BE2C (cell line): ENCODE measurements around the gene SMAP1.

Source experiments
- DNase-seq: peaks from one replicate; pipeline ENCODE4 v3.0.0-alpha.2; 2020
- H3K27me3 ChIP-seq: fragments of 250-450 bp; sonication (Bioruptor Pico); 2 replicates; pipeline ENCODE4 v1.5.1; 2020; ENCODE audit warnings: mild to moderate bottlenecking
- H3K36me3 ChIP-seq: fragments of 250-450 bp; sonication (Bioruptor Pico); 2 replicates; pipeline ENCODE4 v1.5.1; 2020; ENCODE audit warnings: mild to moderate bottlenecking
- H3K4me1 ChIP-seq: fragments of 250-450 bp; sonication (Bioruptor Pico); 2 replicates; pipeline ENCODE4 v1.5.1; 2020
- H3K4me3 ChIP-seq: 2 replicates; pipeline ENCODE4 v1.5.1; 2011; ENCODE audit warnings: low read depth, low read length
- H3K9me3 ChIP-seq: fragments of 250-450 bp; sonication (Bioruptor Pico); 2 replicates; pipeline ENCODE4 v1.5.1; 2020
- CTCF ChIP-seq: IDR thresholded peaks from 2 replicates; pipeline ENCODE4 v1.5.1; 2012; ENCODE audit warnings: mild to moderate bottlenecking, low read depth, low read length

The SMAP1 gene

GRCh38 chr6:70849348-70850069 is 181.8 kb downstream of the SMAP1 start:
- peaks cover 4% of the 10 kb centered on the region for H3K4me1 ChIP-seq
- no peak for TF ChIP-seq CTCF
- H3K9me3 ChIP-seq = no peaks in the 10 kb centered on the region
- no peak overlapping the region for H3K4me3 ChIP-seq
- no peaks in the 10 kb centered on the region for H3K27me3 ChIP-seq
- H3K36me3 ChIP-seq = no peaks in the 10 kb centered on the region
- no peak for DNase-seq

DNA sequence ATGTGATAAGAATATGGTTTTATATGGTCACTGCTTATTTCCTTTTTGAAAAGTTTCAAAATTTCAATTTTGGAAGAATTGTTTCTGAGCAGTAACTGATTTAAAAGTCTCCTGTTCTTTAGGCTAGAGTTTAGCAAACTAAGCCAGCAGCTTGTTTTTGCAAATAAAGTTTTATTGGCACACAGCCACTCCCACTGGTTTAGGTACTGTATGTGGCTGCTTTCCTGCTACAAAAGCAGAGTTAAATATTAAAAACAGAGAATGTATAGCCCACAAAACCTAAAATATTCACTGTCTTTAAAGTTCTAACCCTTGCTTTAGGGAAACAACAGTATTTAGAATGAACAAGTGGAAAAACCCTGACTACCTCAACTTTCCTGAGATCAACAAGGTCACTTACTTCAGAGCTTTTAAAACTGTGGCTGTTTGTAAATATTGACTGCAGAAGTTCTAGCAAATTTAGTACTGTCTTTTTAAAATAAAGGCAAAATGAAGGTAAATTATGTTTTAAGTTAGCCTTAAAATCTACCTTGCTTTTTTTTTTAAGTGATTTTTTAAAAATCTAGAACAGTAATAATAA is 185.1 kb downstream of the SMAP1 start:
- H3K36me3 ChIP-seq = no peaks in the 10 kb centered on the region
- no peak for TF ChIP-seq CTCF
- H3K27me3 ChIP-seq = no peaks in the 10 kb centered on the region
- H3K4me3 ChIP-seq = no peak overlapping the region
- H3K4me1 ChIP-seq = peaks cover 2% of the 10 kb centered on the region; the same call in 1 of the 2 replicates
- no peaks in the 10 kb centered on the region for H3K9me3 ChIP-seq
- DNase-seq = no peak

GRCh38 chr6:70857387-70858077 is 189.8 kb downstream of the SMAP1 start:
- H3K9me3 ChIP-seq = no peaks in the 10 kb centered on the region
- no peak for DNase-seq
- H3K4me1 ChIP-seq = peaks cover 2% of the 10 kb centered on the region; the same call in 1 of the 2 replicates
- TF ChIP-seq CTCF = no peak
- no peaks in the 10 kb centered on the region for H3K36me3 ChIP-seq
- H3K4me3 ChIP-seq = no peak overlapping the region
- no peaks in the 10 kb centered on the region for H3K27me3 ChIP-seq

- Histone ChIP-seq H3K4me3 (no peak overlapping the region), H3K27me3 (no peaks in the 10 kb centered on the region), H3K9me3 (no peaks in the 10 kb centered on the region), H3K4me1 (peaks cover 2% of the 10 kb centered on the region; the same call in 1 of the 2 replicates), H3K36me3 (no peaks in the 10 kb centered on the region)
- DNase-seq = no peak
- no peak for TF ChIP-seq CTCF
These were observed 192.4 kb downstream of the SMAP1 start for GRCh38 chr6:70860045-70860444.

- Histone ChIP-seq H3K36me3 (no peaks in the 10 kb centered on the region), H3K4me3 (no peak overlapping the region), H3K4me1 (peaks cover 2% of the 10 kb centered on the region; the same call in 1 of the 2 replicates), H3K9me3 (no peaks in the 10 kb centered on the region), H3K27me3 (no peaks in the 10 kb centered on the region)
- no peak for DNase-seq
- no peak for TF ChIP-seq CTCF
These were observed 193.2 kb downstream of the SMAP1 start for GRCh38 chr6:70860920-70861319.

DNA sequence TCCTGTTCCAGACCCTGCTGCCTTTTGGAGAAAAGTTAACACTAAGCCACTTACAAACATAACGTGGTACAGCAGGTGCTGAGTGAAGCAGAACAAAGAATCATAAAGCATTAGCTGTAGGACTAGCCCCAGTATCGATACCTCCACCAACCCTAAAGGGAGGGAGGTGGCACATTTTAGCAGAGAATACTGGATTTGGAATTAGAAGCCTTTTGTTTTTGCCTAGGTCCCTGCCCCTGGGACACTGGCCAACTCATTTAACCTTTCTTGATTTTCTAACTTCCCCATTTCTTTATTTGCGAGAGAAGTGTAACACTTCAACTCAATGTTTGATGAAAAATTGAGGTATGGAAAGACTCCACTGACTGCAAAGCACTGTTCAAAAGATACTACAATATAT is 195.7 kb downstream of the SMAP1 start:
- Histone ChIP-seq H3K4me3 (no peak overlapping the region), H3K4me1 (no peaks in the 10 kb centered on the region), H3K27me3 (no peaks in the 10 kb centered on the region), H3K36me3 (no peaks in the 10 kb centered on the region), H3K9me3 (no peaks in the 10 kb centered on the region)
- TF ChIP-seq CTCF = no peak
- DNase-seq = no peak
